A549 (cell line): ENCODE measurements around the gene PADI6. TPM values are rescaled to one million over a fixed set of nuclear protein-coding genes. Genes with fewer than 3 reads are reported as not detected.

Source experiments
- ATAC-seq, 2 experiments: fragments of 200-7000 bp in 1 of 2; fragments of >200 bp in 1 of 2; cut with Nextera tagmentation in 1 of 2; cut with Tn5 transposase in 1 of 2; 3 replicates each; pipeline versions ENCODE4 v1.8.0 to v1.9.1; 2018 to 2020; ENCODE audit warnings: mild to moderate bottlenecking in 1 of 2, moderate library complexity in 1 of 2
- CTCF ChIA-PET: fragments of 300-600 bp; sonication (Branson Sonifier 250); formaldehyde crosslinking; extraction: SDS; loops from one replicate; lab custom pipeline; 2021; ENCODE audit warnings: antibody characterized with exemption, inconsistent platforms; lab: Yijun Ruan, JAX
- POLR2A ChIA-PET: fragments of 350-600 bp; formaldehyde crosslinking; extraction: SDS; loops from one replicate; lab custom pipeline; 2021; ENCODE audit warnings: antibody characterized with exemption, inconsistent platforms; lab: Yijun Ruan, JAX
- DNase-seq, 2 experiments: peaks; one replicate each; pipeline versions ENCODE4 v3.0.0 to v3.0.0-alpha.2; 2011 to 2016; ENCODE audit warnings: low read depth in 1 of 2, low spot score in 1 of 2
- FAIRE-seq: peaks from 2 replicates; lab custom pipeline; 2011; peaks lifted over from hg19 to GRCh38; lab: Jason Lieb, UNC
- H3K27ac ChIP-seq, 2 experiments: fragments of >200 bp; sonication (Bioruptor Twin); formaldehyde crosslinking; 3 replicates each; pipeline ENCODE4 v1.5.1; 2016 to 2017
- H3K4me1 ChIP-seq: fragments of >200 bp; sonication (Bioruptor Twin); formaldehyde crosslinking; 3 replicates; pipeline ENCODE4 v1.6.1; 2016
- H3K4me2 ChIP-seq: fragments of >200 bp; sonication (Bioruptor Twin); formaldehyde crosslinking; 3 replicates; pipeline ENCODE4 v1.6.1; 2016
- H3K4me3 ChIP-seq: fragments of >200 bp; sonication (Bioruptor Twin); formaldehyde crosslinking; 3 replicates; pipeline ENCODE4 v1.5.1; 2016
- H3K9me3 ChIP-seq: fragments of >200 bp; sonication (Bioruptor Twin); formaldehyde crosslinking; 3 replicates; pipeline ENCODE4 v1.6.1; 2016
- BCL3 ChIP-seq: fragments of >200 bp; sonication (Bioruptor Twin); formaldehyde crosslinking; IDR thresholded peaks from 3 replicates; pipeline ENCODE4 v1.6.1; 2016
- BHLHE40 ChIP-seq: IDR thresholded peaks from 2 replicates; pipeline ENCODE4 v1.6.1; 2012; ENCODE audit warnings: low read depth, low read length, inconsistent platforms
- CBX2 ChIP-seq: fragments of 200-600 bp; sonication (generic); IDR thresholded peaks from 2 replicates; pipeline ENCODE4 v1.6.1; 2016; ENCODE audit warnings: low read depth, mild to moderate bottlenecking, borderline replicate concordance
- CEBPB ChIP-seq, 2 experiments: fragments of >200 bp in 1 of 2; sonication (Bioruptor Twin) in 1 of 2; formaldehyde crosslinking in 1 of 2; IDR thresholded peaks; 2 replicates each; pipeline ENCODE4 v1.6.1; 2012 to 2016
- EHMT2 ChIP-seq: fragments of 200-600 bp; sonication (generic); IDR thresholded peaks from 2 replicates; pipeline ENCODE4 v1.6.1; 2016; ENCODE audit warnings: antibody characterized with exemption, low read depth, mild to moderate bottlenecking, moderate library complexity
- FOXS1 ChIP-seq: fragments of 250-450 bp; sonication (Bioruptor Pico); IDR thresholded peaks from 2 replicates; pipeline ENCODE4 v1.5.0; 2020; ENCODE audit warnings: mild to moderate bottlenecking, moderate library complexity
- GATA3 ChIP-seq: IDR thresholded peaks from 2 replicates; pipeline ENCODE4 v1.6.1; 2012; ENCODE audit warnings: borderline replicate concordance
- HDAC2 ChIP-seq: fragments of 200-600 bp; sonication (generic); IDR thresholded peaks from 2 replicates; pipeline ENCODE4 v1.6.1; 2016
- HEYL ChIP-seq: fragments of 250-450 bp; sonication (Bioruptor Pico); IDR thresholded peaks from 2 replicates; pipeline ENCODE4 v1.8.0; 2021; ENCODE audit warnings: mild to moderate bottlenecking, moderate library complexity
- HOXB5 ChIP-seq: fragments of 250-450 bp; sonication (Bioruptor Pico); IDR thresholded peaks from 2 replicates; pipeline ENCODE4 v1.5.0; 2020; ENCODE audit warnings: mild to moderate bottlenecking, moderate library complexity
- JUN ChIP-seq, 2 experiments: fragments of >200 bp; sonication (Bioruptor Twin); formaldehyde crosslinking; IDR thresholded peaks; 2 replicates in 1 of 2; 3 replicates in 1 of 2; pipeline ENCODE4 v1.6.1; 2016 to 2017
- KDM1A ChIP-seq: fragments of 200-600 bp; sonication (generic); IDR thresholded peaks from 2 replicates; pipeline ENCODE4 v1.6.1; 2016; ENCODE audit warnings: low read depth, mild to moderate bottlenecking
- MAFK ChIP-seq: fragments of 450-650 bp; IDR thresholded peaks from 2 replicates; pipeline ENCODE4 v1.6.1; 2014; ENCODE audit not compliant: partially characterized antibody
- MAX ChIP-seq: IDR thresholded peaks from 2 replicates; pipeline ENCODE4 v1.6.1; 2012
- MAZ ChIP-seq: fragments of 150-350 bp; IDR thresholded peaks from 2 replicates; pipeline ENCODE4 v1.6.1; 2014; ENCODE audit warnings: antibody characterized with exemption, low read depth, low read length, borderline replicate concordance
- NPAS2 ChIP-seq: fragments of 250-450 bp; sonication (Bioruptor Pico); IDR thresholded peaks from 2 replicates; pipeline ENCODE4 v1.8.0; 2022; ENCODE audit warnings: mild to moderate bottlenecking, moderate library complexity, borderline replicate concordance
- NR3C1 ChIP-seq: fragments of >200 bp; sonication (Bioruptor Twin); formaldehyde crosslinking; IDR thresholded peaks from 3 replicates; pipeline ENCODE4 v1.6.1; 2017
- PHF8 ChIP-seq: fragments of 200-600 bp; sonication (generic); IDR thresholded peaks from 2 replicates; pipeline ENCODE4 v1.6.1; 2016; ENCODE audit warnings: low read depth, mild to moderate bottlenecking, antibody characterized with exemption, moderate library complexity, borderline replicate concordance
- RNF2 ChIP-seq: fragments of 200-600 bp; sonication (generic); IDR thresholded peaks from 2 replicates; pipeline ENCODE4 v1.6.1; 2016; ENCODE audit warnings: low read depth, mild to moderate bottlenecking, antibody characterized with exemption, moderate library complexity, borderline replicate concordance
- ZFP36 ChIP-seq: fragments of 450-650 bp; IDR thresholded peaks from 2 replicates; pipeline ENCODE4 v1.6.1; 2014; ENCODE audit warnings: borderline replicate concordance; ENCODE audit not compliant: partially characterized antibody
- WGBS: methylation state at CpG from one replicate; pipeline ENCODE4 v1.1.6; 2017; ENCODE audit errors: missing lambda C conversion rate; 5-methylcytosine and 5-hydroxymethylcytosine counted together
- polyA plus RNA-seq, 4 experiments: library from polyadenylated mRNA; depleted of rRNA in 3 of 4; stranded (reverse); fragments of >200 nt; fragmentation: RNase III in 1 of 4; extraction: RNeasy Plus Mini Kit Qiagen cat#74134 plus additional on column Dnase treatment in 1 of 4; gene quantifications; 2 replicates in 3 of 4; 3 replicates in 1 of 4; pipeline ENCODE4 v1.2.3, GENCODE V29; 2011 to 2017
- TF ChIP-seq, protein P1 (sequence below): IDR thresholded peaks from 2 replicates; pipeline ENCODE4 v1.6.1; 2012
- TF ChIP-seq, protein P2 (sequence below): fragments of 150-350 bp; IDR thresholded peaks from 2 replicates; pipeline ENCODE4 v1.6.1; 2014; ENCODE audit warnings: low read depth, mild to moderate bottlenecking, low read length
- TF ChIP-seq, protein P3 (sequence below): fragments of 200-600 bp; sonication (generic); IDR thresholded peaks from 2 replicates; pipeline ENCODE4 v1.6.1; 2016; ENCODE audit warnings: antibody characterized with exemption, mild to moderate bottlenecking, moderate library complexity

Gene PADI6
- polyA plus RNA-seq, 2 of the 4 experiments (the other 2 are of a cell fraction), result not detected

GRCh38 chr1:17433261-17433660 lies 61.3 kb downstream of the PADI6 start:
- WGBS, result 96% methylated on average over 13 of the region's 13 CpGs
- Histone ChIP-seq H3K4me1 (peaks cover 13% of the 10 kb centered on the region; the same call in 2 of the 3 replicates), H3K9me3 (no peaks in the 10 kb centered on the region), H3K4me2 (no peak overlapping the region), H3K4me3 (no peak overlapping the region), H3K27ac (no peak overlapping the region)
- POLR2A ChIA-PET, result no interaction called here
- CTCF ChIA-PET, result interaction anchor here (0.8 to 1.5 kb wide), 2 partner anchors 43 to 174 kb away, joined by 3 to 4 read pairs; no protein-coding TSS in a partner anchor
- DNase-seq (no peak), ATAC-seq (no peak), FAIRE-seq (no peak)
- TF ChIP-seq MAX, result no peak
- TF ChIP-seq BHLHE40, result no peak
- TF ChIP-seq, protein P1, sequence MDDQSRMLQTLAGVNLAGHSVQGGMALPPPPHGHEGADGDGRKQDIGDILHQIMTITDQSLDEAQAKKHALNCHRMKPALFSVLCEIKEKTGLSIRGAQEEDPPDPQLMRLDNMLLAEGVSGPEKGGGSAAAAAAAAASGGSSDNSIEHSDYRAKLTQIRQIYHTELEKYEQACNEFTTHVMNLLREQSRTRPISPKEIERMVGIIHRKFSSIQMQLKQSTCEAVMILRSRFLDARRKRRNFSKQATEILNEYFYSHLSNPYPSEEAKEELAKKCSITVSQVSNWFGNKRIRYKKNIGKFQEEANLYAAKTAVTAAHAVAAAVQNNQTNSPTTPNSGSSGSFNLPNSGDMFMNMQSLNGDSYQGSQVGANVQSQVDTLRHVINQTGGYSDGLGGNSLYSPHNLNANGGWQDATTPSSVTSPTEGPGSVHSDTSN, result no peak
- TF ChIP-seq HEYL (CRISPR knock-in tag), result no peak
- TF ChIP-seq EHMT2, result no peak
- TF ChIP-seq FOXS1 (CRISPR knock-in tag), result no peak
- no peak for TF ChIP-seq HOXB5 (CRISPR knock-in tag)
- TF ChIP-seq NPAS2 (CRISPR knock-in tag), result no peak
- no peak for TF ChIP-seq RNF2
- TF ChIP-seq MAFK, result no peak
- no peak for TF ChIP-seq PHF8

GRCh38 chr1:17434016-17434415 lies 62.0 kb downstream of the PADI6 start:
- CTCF ChIA-PET, result interaction anchor here (1.5 kb wide), 1 partner anchor 173 kb away, joined by 4 read pairs; no protein-coding TSS in a partner anchor
- no peak for FAIRE-seq

More at GRCh38 chr1:17434016-17434415, 62.0 kb downstream of the PADI6 start:
- ATAC-seq (no peak), DNase-seq (no peak)
- H3K4me2 ChIP-seq, result no peak overlapping the region
- POLR2A ChIA-PET, result no interaction called here
- WGBS, result 100% methylated on average over 3 of the region's 3 CpGs
- H3K9me3 ChIP-seq, result no peaks in the 10 kb centered on the region
- H3K4me1 ChIP-seq, result peaks cover 13% of the 10 kb centered on the region; the same call in 2 of the 3 replicates
- no peak overlapping the region for H3K4me3 ChIP-seq
- no peak for TF ChIP-seq MAZ
- no peak for TF ChIP-seq ZFP36
- no peak for TF ChIP-seq BHLHE40
- no peak for TF ChIP-seq GATA3
- no peak for TF ChIP-seq RNF2
- no peak for TF ChIP-seq NR3C1
- no peak for TF ChIP-seq BCL3
- no peak for TF ChIP-seq HDAC2
- TF ChIP-seq JUN (IDR thresholded peaks at IDR 0.05), result no peak
- TF ChIP-seq EHMT2, result no peak
- TF ChIP-seq, protein P2, sequence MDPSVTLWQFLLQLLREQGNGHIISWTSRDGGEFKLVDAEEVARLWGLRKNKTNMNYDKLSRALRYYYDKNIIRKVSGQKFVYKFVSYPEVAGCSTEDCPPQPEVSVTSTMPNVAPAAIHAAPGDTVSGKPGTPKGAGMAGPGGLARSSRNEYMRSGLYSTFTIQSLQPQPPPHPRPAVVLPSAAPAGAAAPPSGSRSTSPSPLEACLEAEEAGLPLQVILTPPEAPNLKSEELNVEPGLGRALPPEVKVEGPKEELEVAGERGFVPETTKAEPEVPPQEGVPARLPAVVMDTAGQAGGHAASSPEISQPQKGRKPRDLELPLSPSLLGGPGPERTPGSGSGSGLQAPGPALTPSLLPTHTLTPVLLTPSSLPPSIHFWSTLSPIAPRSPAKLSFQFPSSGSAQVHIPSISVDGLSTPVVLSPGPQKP, result no peak
- TF ChIP-seq CEBPB (IDR thresholded peaks at IDR 0.05), result no peak
- TF ChIP-seq, protein P1, result no peak
- no peak for TF ChIP-seq HOXB5 (CRISPR knock-in tag)
- TF ChIP-seq, protein P3, sequence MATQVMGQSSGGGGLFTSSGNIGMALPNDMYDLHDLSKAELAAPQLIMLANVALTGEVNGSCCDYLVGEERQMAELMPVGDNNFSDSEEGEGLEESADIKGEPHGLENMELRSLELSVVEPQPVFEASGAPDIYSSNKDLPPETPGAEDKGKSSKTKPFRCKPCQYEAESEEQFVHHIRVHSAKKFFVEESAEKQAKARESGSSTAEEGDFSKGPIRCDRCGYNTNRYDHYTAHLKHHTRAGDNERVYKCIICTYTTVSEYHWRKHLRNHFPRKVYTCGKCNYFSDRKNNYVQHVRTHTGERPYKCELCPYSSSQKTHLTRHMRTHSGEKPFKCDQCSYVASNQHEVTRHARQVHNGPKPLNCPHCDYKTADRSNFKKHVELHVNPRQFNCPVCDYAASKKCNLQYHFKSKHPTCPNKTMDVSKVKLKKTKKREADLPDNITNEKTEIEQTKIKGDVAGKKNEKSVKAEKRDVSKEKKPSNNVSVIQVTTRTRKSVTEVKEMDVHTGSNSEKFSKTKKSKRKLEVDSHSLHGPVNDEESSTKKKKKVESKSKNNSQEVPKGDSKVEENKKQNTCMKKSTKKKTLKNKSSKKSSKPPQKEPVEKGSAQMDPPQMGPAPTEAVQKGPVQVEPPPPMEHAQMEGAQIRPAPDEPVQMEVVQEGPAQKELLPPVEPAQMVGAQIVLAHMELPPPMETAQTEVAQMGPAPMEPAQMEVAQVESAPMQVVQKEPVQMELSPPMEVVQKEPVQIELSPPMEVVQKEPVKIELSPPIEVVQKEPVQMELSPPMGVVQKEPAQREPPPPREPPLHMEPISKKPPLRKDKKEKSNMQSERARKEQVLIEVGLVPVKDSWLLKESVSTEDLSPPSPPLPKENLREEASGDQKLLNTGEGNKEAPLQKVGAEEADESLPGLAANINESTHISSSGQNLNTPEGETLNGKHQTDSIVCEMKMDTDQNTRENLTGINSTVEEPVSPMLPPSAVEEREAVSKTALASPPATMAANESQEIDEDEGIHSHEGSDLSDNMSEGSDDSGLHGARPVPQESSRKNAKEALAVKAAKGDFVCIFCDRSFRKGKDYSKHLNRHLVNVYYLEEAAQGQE, result no peak
- no peak for TF ChIP-seq KDM1A
- no peak for TF ChIP-seq CBX2
- TF ChIP-seq PHF8, result no peak
- H3K27ac ChIP-seq, result no peak overlapping the region
